Measurements from ENCODE around the gene OR10T2. TPM values are rescaled to one million over a fixed set of nuclear protein-coding genes. Genes with fewer than 3 reads are reported as not detected.
"Not testable (repeated sequence)": the region's sequence is repeated elsewhere in the genome, so short reads cannot be mapped to it uniquely, and the experiment has no call there.

OR10T2 gene, protein sequence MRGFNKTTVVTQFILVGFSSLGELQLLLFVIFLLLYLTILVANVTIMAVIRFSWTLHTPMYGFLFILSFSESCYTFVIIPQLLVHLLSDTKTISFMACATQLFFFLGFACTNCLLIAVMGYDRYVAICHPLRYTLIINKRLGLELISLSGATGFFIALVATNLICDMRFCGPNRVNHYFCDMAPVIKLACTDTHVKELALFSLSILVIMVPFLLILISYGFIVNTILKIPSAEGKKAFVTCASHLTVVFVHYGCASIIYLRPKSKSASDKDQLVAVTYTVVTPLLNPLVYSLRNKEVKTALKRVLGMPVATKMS
- total RNA-seq (ENCODE audit: insufficient read depth, low replicate concordance): 5.1 TPM

DNA sequence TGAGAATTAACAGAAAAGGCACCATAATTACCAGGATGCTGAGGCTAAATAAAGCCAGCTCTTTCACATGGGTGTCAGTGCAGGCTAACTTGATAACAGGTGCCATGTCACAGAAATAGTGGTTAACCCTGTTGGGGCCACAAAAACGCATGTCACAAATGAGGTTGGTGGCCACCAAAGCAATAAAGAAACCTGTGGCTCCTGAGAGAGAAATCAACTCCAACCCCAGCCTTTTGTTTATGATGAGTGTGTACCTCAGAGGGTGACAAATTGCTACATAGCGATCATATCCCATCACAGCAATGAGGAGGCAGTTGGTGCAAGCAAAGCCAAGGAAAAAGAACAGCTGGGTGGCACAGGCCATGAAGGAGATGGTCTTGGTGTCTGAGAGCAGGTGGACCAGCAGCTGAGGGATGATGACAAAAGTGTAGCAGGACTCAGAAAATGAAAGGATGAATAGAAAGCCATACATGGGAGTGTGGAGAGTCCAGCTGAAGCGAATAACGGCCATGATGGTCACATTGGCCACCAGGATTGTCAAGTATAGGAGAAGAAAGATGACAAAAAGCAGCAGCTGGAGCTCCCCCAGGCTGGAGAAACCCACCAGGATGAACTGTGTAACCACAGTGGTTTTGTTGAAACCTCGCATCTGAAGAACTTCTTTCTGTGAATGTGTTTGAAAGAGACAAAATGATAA lies at the start of gene OR10T2:
TSS of gene OR10T2 (minus strand) at position 649 of the 697 bp plus-strand sequence. CDS start at position 649, 0 bp downstream.
- DNase-seq (ENCODE audit: low spot score): no peak

DNA sequence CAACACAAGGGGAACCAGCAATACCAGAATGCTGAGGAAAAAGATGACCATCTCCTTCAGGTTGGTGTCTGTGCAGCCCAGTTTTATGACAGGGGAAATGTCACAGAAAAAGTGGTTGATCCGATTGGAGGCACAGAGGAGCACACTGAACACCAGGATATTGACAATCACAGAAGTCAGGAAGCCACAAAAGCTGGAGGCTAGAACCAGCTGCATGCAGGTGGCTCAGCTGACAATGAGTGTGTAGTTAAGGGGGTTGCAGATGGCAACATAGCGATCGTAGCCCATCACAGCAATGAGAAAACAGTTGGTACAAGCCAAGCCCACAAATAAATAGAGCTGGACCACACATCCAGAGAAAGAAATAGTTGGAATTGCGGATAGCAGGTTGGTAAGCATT lies 46.1 kb upstream of the OR10T2 start:
- no peak for DNase-seq (ENCODE audit: low spot score)

DNA sequence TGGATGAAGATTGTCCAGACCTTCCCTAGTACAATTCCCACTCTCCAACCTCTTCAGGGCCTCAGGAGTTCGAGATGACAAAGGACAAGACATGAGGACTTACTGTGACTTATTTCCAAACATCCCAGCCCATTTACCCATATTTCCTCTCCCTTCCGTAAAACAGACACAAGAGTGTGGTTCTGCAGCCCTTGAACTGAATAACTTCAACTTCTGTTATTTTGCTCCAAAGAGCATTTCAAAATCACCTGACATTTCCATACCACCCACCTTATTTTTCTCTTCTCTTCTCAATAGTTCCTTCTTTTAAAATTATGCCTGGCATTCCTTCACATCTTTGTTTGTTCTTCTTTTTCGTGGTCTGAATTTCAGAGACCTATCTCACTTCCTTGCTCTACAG lies 35.5 kb upstream of the OR10T2 start:
- DNase-seq (ENCODE audit: low spot score): no peak

DNA sequence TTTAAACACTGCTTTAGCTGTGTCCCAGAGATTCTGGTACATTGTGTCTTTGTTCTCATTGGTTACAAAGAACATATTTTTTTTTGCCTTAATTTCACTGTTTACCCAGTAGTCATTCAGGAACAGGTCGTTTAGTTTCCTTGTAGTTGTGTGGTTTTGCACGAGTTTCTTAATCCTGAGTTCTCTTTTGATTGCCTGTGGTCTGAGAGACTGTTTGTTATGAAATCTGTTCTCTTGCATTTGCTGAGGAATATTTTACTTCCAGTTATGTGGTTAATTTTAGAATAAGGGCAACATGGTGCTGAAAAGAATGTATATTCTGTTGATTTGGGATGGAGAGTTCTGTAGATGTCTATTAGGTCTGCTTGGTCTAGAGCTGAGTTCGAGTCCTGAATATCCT lies 30.9 kb upstream of the OR10T2 start:
- not testable (repeated sequence) for DNase-seq (ENCODE audit: low spot score)

DNA sequence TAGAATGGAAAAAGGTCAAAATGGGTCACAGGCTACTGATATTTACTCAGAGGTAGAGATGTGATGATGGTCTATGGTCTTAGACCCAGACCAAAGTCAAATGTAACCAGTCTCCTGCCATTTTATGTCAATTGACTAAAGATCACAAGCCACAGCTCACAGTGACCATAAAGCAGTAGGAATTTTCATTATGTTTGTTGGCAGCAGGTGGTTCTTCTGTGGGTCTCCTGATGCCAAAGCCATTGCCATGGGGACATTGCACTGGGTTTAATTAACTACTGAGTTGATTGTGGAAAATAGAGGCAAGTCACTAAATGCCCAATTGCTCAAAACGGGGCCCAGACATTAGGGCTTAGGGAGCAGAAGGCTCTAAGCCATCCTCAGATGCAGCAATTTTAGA lies 26.9 kb upstream of the OR10T2 start, which contains the start of gene OR10K2:
TSS of gene OR10K2 (minus strand) at position 101 of the 400 bp plus-strand sequence. CDS start 5,371 bp downstream, outside the sequence.
- no peak for DNase-seq (ENCODE audit: low spot score)

DNA sequence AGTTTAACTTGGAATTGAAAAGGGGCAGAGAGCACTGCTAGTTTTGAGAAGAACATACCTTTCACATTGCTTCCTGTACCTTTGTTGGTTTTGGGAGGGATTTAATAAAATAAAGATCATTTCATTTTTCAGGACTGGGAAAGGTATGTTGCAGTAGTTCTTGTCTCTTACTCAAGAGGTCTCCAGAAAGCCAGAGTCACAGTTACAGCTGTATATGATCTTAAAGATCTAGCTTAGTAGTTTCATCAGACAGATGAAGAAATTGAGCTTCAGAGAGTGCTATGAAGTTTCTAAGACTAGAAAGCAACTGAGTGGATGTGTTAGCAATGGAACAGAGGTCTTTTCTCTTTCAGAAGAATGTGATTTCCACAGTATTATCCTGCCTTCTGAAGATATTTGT lies 25.8 kb upstream of the OR10T2 start:
- peak; percentile 35 for DNase-seq (ENCODE audit: low spot score)

DNA sequence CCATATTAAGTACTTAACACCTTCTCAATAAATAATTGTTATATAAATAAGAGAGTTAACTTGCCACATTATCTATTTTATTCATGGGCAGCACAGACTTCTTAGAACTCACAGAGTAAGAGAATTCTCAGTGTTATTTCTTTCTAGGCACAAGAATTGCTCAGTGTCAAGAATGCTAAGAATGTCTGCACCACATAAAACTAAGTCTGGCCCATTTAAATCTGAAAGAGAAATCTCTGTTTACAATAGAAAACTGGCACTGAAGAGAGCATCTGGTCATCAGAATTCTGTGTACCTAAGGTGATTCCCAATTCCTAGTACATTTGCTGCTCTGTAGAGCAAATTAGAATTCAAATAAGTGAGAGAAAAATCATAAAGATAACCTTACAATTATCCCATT lies 22.9 kb upstream of the OR10T2 start:
- DNase-seq (ENCODE audit: low spot score): peak; percentile 46

DNA sequence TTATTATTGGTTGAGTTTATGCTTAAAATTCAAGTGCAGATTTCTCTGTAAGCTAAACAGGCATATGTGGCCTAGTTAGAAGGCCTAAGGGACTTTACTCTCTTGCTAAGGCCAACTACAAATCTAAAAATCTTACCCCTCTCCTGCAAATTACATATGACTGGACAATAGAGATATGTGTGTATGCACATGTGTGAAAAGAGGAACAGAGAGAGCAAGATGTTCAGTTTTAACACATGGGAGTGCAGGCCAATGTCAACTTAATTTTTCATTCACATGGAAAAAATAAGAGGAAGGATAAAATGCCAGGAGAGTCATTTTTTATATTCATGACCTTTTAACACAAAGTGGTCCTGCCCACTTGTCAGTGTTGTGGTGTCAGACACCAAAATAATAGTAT lies 18.3 kb upstream of the OR10T2 start:
- no peak for DNase-seq (ENCODE audit: low spot score)

DNA sequence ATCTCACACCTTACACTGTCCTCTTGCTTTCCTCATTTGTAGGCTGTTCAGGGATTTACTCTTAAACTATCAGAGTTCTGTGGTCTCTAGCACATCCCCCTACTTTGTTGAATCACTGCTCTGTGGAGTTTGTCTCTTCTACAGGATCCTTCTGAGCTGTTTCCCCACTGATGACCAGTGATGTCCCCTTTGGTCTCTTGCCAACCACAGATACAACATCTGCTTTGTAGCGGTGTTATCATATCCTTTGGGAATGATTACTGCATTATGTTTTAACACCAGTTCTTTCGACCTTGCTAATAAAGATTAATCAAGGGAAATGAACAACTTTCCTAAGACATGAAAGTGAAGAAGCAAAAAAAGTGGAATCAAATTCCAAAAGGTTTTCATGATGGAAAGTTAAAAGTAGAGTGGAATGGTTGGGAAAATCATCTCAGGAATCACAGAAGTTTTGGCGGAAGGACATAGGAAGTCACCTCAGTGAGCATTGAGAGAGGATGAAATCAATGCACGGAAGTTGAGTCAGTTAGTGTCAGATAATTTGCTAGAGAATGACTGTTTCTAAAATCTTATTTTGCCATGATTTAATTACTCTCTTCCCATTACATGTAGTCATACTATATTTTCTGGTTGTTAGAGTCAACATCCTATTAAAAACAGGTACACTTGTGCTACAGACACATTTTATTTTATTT lies 15.5 kb upstream of the OR10T2 start:
- DNase-seq (ENCODE audit: low spot score): no peak

DNA sequence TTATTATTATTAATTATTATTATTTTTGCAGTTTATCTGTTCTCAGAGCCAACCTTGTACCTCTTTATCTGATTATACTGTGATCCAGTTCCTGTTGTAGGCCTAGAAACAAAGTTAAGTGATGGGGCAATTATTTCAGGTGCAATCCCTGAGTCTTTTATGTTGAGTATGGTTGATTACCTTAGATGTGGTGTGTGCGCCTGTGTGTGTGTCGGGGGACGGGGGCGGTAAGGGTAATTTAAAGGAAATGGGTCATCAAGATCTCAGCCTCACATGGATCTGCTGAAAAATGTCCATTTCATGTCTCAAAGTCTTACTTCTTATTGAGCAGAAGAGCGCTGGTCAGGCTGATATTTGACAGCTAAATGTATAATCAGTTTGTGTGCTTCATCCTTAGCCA lies 7.8 kb upstream of the OR10T2 start:
- no peak for DNase-seq (ENCODE audit: low spot score)

DNA sequence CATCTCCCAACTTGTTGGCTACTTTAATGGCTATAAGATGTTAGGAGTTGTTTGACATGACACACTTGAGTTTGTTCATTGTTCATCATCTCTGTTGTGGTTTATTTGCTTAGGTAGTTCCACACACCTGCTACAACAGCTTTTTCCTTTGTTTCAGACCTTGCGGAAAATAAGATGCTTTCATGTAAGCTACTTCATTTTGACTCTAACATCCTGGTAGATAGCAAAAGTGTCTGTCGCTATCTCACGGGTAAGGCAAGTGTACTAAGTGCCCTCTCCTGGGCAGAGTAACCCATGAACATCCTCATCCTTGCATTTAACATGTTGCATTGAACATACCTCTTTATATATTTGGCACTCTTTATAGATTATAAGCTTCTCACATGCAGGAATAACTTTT lies 1.6 kb upstream of the OR10T2 start:
- no peak for DNase-seq (ENCODE audit: low spot score)

DNA sequence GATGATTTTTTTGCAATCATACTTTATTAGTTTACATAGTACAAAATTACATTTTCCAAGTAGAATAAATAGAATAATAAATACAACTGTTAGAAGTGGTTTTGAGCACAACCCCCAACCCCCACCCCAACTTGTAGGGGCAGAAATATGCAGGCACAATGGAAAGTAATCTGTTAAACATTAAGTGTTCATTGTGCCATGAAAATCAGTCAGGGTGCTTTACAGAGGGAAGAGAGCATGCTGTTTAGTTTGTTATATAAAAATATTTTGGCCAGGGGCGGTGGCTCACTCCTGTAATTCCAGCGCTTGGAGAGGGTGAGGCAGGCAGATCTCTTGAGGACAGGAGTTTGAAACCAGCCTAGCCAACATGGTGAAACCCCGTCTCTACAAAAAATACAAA lies 2.6 kb downstream of the OR10T2 start:
- DNase-seq (ENCODE audit: low spot score): no peak

DNA sequence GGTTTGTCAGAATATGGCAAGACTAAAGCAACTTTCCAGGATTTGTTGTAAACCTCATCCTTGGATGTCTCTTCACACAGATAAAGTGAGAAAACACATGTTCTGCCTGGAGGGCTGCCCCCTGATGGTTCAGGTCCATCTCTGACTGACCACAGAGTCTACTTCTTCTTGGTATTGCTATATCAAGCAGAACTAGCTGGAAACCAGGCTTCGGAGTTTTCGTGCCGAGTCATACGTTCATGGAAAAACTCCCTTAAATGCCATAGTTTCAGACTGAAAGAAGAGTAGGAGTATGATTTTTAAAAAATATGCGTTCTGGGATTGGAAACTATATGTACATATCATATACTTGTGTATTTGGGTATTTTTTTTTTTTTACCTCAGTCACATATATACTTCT lies 5.8 kb downstream of the OR10T2 start:
- no peak for DNase-seq (ENCODE audit: low spot score)

DNA sequence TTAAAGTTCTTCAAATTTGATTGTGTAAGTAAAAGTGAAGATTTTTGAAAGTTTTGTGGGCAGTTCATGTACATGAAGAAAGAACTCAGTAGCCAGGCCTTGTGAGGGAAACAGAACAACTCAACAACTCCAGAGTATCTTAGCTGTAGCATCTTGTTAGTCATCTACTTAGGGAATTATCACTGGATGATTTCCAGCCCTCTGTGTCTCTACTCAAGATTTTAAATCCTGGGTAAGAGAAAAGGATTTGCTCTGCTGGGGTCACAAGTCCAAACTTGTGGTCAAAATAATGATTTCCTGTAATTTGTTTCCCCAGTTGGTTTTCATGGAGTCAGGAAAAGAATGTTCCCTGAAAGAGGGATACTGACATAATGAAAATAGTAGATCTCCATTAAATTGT lies 8.2 kb downstream of the OR10T2 start:
- DNase-seq (ENCODE audit: low spot score): no peak

DNA sequence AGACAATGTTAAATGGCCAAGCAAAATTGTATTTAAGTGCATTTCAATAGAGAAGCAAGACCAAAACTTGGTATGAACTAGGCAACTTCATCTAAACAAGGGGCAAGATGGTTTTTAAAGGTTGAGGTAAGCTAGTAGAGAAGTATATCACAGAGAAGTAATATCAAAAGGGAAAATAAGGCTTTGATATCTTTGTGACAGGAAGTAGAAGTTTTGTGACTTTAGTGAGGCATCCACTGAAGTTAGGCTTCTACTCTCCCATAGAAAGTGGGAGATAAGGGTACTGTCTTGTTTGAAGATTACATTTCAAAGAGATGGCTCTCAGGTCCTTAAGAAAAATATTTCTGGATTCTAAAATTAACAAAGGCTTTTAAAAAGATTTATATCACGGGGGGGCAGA lies 8.9 kb downstream of the OR10T2 start:
- no peak for DNase-seq (ENCODE audit: low spot score)

DNA sequence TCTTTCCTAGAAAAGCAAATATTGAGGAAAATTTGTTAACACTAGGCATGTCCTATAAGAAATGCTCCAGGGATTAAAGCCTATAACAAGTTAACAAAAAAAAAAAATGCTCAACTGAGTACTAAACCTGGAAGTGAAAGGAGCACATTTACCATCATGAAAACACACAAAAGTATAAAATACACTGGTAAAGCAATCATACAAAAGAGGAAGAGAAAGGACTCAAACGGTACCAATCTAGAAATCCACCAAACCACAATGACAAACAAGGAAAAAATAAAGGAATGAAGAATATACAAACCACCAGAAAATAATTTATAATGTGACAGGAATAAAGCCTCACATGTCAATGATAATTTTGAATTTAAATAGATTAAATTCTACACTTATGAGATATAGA lies 24.4 kb downstream of the OR10T2 start:
- DNase-seq (ENCODE audit: low spot score): no peak

DNA sequence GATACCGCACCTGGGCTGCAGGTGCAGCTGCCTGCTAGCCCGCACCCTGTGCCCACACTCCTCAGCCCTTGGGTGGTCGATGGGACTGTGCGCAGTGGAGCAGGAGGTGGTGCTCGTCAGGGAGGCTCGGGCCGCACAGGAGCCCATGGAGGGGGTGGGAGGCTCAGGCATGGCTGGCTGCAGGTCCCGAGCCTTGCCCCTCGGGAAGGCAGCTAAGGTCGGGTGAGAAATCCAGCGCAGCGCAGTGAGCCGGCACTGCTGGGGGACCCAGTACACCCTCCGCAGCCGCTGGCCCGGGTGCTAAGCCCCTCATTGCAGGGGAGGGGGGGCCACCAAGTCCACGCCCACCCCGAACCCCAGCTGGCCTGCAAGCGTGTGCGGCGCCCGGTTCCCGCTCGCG lies 25.2 kb downstream of the OR10T2 start:
- not testable (repeated sequence) for DNase-seq (ENCODE audit: low spot score)

DNA sequence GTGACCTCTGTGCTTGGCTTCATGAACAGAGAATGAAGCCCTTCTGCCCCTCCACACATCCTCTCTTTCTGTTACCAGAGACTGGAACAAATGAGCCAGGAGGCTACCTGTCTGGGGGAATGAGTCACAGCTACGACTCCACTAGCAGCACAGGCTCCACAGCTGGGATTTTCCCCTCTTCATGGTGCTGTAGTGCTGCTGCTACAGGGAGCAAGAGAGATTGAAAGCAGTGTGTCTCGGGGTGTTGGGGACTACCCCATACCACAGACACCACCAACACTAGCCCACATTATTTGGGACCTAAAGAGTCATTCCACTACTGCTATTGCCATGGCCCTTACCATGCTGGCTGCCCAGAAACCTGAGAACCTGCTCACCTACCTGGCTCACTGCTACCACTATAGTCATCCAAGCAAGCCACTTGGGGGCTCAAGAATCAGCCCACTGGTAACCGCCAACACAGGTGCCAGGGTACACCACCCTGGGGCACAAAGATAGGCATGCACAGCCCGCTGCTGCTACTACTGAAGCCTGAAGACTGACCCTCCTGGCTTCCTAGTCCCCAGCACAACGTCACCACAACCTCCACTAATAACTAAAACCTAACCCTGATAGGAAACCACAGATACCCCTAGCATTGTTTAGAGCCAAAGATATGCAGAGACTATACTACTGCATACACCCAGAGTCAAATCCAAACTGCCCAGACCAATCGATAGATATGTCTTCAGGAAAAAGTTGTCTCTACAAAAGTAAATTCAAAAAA lies 27.9 kb downstream of the OR10T2 start:
- DNase-seq (ENCODE audit: low spot score): no peak

DNA sequence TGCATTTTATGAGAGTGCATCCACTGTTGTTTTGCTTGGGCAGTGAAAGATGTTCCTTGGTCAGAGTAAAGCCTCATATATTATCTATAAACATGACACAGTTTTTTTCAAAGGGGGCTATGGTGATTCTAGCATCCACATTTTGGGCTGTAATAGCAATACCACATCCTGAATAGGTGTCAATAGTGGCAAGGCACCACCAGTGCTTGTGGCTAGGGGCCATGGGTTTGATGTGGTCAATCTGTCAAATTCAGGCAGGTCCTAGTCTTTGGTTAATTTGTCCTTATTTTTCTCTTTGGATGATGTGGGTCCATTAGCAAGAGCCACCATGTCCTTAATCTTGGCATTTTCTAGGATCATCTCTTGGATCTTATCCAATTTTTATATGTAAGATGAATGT lies 32.5 kb downstream of the OR10T2 start:
- no peak for DNase-seq (ENCODE audit: low spot score)

DNA sequence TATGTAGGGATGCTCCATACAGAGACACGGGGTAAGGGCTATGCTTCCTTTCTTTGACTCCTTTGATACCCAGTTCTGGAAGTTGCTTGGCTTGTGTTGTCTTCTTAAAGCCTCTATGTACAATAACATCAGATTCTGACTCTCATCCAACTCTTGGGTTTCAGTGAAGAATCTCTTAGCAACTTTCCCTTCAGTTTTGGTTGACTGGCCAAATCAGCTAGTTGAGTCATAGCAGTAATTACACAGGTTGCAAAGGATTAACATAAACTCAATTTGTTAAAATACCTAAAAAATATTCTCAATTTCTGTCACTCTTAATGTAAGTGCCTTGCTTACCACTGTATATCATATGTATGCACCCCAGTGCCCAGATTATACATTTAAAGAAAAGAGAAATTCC lies 36.3 kb downstream of the OR10T2 start:
- no peak for DNase-seq (ENCODE audit: low spot score)

DNA sequence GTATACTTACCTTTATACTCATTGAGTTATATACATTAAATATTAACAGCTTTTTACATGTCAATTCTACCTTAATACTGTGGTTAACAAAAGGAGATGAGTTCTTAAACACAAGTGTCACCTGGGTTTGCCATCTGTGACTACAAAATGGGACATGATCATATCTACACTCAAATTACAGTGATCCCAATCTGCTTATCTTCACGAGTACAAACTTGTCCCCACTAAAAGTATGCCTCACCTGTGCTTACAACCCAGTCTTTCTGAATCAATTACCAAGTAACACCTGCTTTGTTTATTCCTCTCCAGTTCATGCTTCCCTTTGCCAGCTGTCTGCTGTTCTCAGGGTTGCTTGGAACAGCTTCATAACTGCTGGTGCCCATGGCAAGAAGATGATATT lies 36.8 kb downstream of the OR10T2 start:
- DNase-seq (ENCODE audit: low spot score): no peak

DNA sequence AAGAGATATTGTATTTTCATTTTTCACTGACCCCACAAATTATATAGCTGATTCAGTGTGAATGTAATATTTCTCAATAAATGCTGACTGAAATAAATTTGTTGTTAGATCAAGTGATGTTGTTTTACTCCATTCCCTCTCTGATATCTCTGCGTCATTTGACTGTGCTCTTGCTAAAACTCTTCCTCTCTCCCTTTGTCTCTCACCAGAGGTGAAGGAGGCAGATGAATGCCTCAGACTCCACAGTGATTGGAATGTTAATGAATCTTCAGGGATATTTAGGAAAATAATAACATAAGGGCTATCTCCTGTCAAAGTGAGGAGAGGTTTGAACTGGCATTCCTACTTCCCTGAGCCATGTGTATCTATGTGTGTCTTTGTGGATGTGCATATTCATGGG lies 41.8 kb downstream of the OR10T2 start:
- no peak for DNase-seq (ENCODE audit: low spot score)

Measured in umbilical cord (tissue), 2 donors.